Epithelial cell of esophagus (primary cell): ENCODE results near the gene PIP4K2A.

Source experiments
- DNase-seq: peaks from one replicate; pipeline ENCODE4 v3.0.0; 2010; ENCODE audit warnings: low read depth
- H3K4me3 ChIP-seq: 2 replicates; pipeline ENCODE4 v1.5.1; 2011; ENCODE audit warnings: mild to moderate bottlenecking, low read length, control low read depth
- TF ChIP-seq, protein P1 (sequence below): IDR thresholded peaks from 2 replicates; pipeline ENCODE4 v1.5.1; 2011; ENCODE audit warnings: low read depth, mild to moderate bottlenecking, low read length, control low read depth, inconsistent platforms; ENCODE audit not compliant: insufficient read depth; ENCODE audit errors: missing control alignments

The PIP4K2A gene

DNA sequence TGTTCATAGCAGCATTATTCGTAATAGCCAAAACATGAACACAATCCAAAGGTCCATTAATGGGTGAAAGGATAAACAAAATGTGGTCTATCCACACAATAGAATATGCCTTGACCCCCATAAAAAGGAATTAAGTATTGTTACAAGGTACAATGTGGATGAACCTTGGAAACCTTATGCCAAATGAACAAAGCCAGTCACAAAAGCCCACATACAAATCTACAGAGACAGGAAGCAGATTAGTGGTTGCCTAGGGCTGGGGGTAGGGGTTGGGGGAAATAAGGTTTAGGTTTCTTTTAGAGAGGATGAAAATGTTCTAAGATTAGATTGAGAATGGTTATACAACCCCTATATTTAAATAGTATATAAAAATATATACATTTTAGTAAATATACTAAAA, 34.8 kb downstream of the PIP4K2A start:
- TF ChIP-seq, protein P1, sequence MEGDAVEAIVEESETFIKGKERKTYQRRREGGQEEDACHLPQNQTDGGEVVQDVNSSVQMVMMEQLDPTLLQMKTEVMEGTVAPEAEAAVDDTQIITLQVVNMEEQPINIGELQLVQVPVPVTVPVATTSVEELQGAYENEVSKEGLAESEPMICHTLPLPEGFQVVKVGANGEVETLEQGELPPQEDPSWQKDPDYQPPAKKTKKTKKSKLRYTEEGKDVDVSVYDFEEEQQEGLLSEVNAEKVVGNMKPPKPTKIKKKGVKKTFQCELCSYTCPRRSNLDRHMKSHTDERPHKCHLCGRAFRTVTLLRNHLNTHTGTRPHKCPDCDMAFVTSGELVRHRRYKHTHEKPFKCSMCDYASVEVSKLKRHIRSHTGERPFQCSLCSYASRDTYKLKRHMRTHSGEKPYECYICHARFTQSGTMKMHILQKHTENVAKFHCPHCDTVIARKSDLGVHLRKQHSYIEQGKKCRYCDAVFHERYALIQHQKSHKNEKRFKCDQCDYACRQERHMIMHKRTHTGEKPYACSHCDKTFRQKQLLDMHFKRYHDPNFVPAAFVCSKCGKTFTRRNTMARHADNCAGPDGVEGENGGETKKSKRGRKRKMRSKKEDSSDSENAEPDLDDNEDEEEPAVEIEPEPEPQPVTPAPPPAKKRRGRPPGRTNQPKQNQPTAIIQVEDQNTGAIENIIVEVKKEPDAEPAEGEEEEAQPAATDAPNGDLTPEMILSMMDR: no peak
- no peak for DNase-seq
- H3K4me3 ChIP-seq: no peak overlapping the region

DNA sequence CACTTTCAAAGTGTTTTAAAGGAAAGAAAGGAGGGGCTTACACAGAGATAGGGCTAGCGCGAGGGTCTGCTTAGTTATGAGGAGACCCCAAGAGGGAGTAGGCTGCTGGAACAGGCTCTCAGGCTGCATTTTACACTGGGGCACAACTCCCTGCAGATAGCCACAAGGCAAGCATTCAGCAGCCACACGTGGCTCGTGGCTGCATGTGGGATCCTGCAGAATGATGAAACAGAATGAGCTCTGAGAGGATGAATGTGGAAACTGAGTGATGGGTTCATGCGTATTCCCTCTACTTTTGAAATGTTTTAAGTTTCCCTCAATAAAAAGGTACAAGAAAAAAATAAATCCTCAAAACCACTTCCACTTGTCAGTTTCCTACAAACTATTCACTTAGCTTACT, 37.0 kb downstream of the PIP4K2A start:
- no peak overlapping the region for H3K4me3 ChIP-seq
- DNase-seq: no peak
- TF ChIP-seq, protein P1: no peak

DNA sequence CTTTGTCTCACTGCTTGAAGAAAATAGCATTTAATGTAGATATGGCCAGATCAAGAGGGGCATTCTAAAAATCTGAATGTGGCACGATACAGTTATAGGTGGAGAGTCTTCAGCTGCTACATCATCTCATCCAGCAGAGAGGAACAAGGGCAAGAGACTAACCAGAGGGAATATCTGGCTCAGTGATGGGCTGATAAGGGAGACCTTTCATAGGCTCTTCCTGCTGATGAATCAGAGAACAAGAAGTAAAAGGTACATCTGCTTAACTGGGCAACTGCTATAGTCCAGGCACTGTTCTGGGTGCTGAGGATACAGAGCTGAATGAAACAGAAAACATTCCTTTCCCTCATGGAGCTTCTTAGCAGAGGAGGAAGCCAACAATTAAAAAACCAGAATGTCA, 37.9 kb downstream of the PIP4K2A start:
- TF ChIP-seq, protein P1: no peak
- no peak overlapping the region for H3K4me3 ChIP-seq
- no peak for DNase-seq

DNA sequence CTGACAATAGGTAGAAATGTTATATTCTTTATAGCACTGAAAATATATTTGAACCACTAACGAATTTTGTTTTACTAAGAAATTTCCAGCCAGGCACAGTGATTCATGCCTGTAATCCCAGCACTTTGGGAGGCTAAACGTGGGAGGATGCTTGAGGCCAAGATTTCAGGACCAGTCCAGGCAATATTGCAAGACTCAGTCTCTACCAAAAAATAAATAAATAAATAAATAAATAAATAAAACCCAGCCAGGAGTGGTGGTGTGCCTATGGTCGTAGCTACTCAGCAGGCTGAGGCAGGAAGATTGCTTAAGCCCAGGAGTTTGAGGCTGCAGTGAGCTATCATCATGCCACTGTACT, 39.8 kb downstream of the PIP4K2A start:
- TF ChIP-seq, protein P1: no peak
- no peak overlapping the region for H3K4me3 ChIP-seq
- DNase-seq: no peak

DNA sequence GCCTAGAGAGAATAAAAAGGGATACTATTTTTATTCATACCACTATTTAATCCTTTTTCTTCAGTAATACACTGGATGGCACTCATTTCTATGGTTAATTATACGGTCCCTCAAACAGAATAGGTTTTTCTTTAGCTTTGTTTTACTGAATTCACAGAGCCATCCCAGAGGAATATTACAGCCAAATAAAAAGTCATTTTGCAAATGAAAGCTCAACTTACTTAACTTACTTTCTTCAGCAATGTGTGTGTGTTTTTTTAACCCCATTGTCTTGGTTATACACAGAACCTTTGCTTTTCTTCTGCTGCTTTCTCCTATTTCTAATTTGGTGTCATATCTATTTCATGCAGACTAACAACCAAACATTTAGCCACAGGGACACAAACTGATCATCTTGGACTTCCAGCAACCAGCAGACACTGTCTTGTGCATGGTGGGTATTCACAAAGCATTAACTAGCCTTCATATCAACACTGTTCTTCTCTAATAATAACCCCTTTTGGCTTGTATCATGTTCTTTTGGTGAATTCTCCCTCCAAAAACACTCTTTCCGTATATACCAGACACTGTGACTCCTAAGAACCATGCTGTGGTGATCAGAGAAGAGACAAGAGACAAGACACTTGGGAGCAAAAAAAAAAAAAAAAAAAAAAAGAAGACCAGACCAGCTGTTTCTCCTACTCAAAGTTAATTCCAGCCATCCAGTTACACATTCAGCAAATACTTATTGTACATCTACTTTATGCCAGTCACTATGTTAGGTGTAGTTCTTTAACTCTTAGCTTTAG, 40.4 kb downstream of the PIP4K2A start:
- DNase-seq: no peak
- TF ChIP-seq, protein P1: no peak
- no peak overlapping the region for H3K4me3 ChIP-seq

DNA sequence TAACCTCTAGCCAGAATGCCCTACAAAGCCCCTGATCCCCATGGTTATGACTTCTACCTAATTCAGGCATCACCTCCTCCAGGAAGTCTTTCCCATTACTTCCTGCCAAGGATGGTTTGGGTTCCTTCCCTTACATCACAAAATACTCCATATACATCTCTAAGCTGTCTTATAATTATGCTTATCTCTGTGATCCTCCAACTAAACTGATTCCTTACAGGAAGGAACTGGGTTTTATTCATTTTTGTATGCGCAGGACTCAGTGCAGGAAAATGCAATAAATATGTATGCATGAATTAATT, 41.3 kb downstream of the PIP4K2A start:
- no peak for DNase-seq
- no peak overlapping the region for H3K4me3 ChIP-seq
- TF ChIP-seq, protein P1: no peak
